Lower lobe of right lung (tissue), 2 donors: ENCODE data around the gene KLHDC4. TPM values are rescaled to one million over a fixed set of nuclear protein-coding genes. Genes with fewer than 3 reads are reported as not detected.
"Not testable (repeated sequence)": the region's sequence is repeated elsewhere in the genome, so short reads cannot be mapped to it uniquely, and the experiment has no call there.

ENCODE experiments used
- ATAC-seq, 2 donors: fragments of 200-7000 bp; cut with Tn5 transposase; one replicate each; pipeline ENCODE4 v1.9.1; 2020 to 2022; ENCODE audit warnings: mild to moderate bottlenecking in 2 of 2, moderate library complexity in 2 of 2
- DNase-seq: peaks from one replicate; pipeline ENCODE4 v3.0.0-alpha.2; 2020
- H3K27ac ChIP-seq: fragments of 200-600 bp; one replicate; pipeline ENCODE4 v1.8.0; 2022
- H3K27me3 ChIP-seq: fragments of 200-600 bp; one replicate; pipeline ENCODE4 v1.8.0; 2022; ENCODE audit warnings: low read depth
- H3K36me3 ChIP-seq: fragments of 200-600 bp; one replicate; pipeline ENCODE4 v1.8.0; 2022; ENCODE audit warnings: mild to moderate bottlenecking
- H3K4me1 ChIP-seq: fragments of 200-600 bp; one replicate; pipeline ENCODE4 v1.8.0; 2022
- H3K4me3 ChIP-seq: fragments of 200-600 bp; one replicate; pipeline ENCODE4 v1.8.0; 2022; ENCODE audit warnings: mild to moderate bottlenecking
- H3K9me3 ChIP-seq: fragments of 200-600 bp; one replicate; pipeline ENCODE4 v1.8.0; 2022
- intact Hi-C: fragments of 100-400 bp; cut with DNase I; formaldehyde crosslinking; loops from one replicate; pipeline ENCODE4 v1.11.0; 2022
- total RNA-seq: library from RNA; stranded (reverse); fragmentation: NEBNext Ultra II Directional; extraction: Animal tissue kit (Norgen Biotek cat#: 25700); gene quantifications from one replicate; pipeline ENCODE4 v1.2.1, GENCODE V29; 2021
- TF ChIP-seq, protein P1 (sequence below): fragments of 200-600 bp; IDR thresholded peaks from one replicate; pipeline ENCODE4 v1.8.0; 2022; ENCODE audit warnings: antibody characterized with exemption, mild to moderate bottlenecking
- donor health status: DM: no; HTN: yes; CAD: no; lungs with severe emphysema.

KLHDC4 gene
- total RNA-seq, 1 donor from 2014 or later, result 33.9 TPM

DNA sequence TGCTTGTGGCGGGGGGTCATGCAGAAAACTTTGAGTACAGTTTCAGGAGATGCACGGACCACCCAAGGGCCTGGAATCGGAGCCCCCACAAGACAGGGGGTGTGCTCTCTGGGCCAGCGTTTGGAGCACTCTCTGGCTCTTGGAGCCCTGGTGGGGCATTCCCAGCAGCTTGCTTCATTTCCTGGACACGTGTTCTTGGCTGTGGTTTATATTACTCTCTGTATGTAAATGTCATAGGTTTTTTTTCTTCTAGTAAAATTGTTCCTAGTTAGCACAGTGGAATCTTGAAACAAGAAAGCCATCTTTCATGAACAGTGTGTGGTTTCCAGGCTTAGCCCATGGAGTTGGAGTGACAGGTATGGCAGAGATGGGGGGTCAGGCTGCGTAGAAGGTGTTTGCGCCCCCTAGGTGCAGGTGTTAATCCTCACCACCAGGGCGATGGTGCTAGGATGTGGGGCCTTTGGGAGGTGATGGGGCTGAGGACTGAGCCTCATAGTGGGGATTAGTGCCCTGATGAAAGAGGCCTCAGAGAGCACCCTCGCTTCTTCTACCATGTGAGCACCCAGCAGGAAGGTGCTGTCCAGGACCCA is 83.7 kb downstream of the KLHDC4 start:
- Histone ChIP-seq H3K36me3 (no peaks in the 10 kb centered on the region), H3K4me1 (no peaks in the 10 kb centered on the region), H3K27me3 (peaks cover 34% of the 10 kb centered on the region), H3K9me3 (no peaks in the 10 kb centered on the region), H3K27ac (no peak overlapping the region), H3K4me3 (no peak overlapping the region)
- TF ChIP-seq, protein P1, sequence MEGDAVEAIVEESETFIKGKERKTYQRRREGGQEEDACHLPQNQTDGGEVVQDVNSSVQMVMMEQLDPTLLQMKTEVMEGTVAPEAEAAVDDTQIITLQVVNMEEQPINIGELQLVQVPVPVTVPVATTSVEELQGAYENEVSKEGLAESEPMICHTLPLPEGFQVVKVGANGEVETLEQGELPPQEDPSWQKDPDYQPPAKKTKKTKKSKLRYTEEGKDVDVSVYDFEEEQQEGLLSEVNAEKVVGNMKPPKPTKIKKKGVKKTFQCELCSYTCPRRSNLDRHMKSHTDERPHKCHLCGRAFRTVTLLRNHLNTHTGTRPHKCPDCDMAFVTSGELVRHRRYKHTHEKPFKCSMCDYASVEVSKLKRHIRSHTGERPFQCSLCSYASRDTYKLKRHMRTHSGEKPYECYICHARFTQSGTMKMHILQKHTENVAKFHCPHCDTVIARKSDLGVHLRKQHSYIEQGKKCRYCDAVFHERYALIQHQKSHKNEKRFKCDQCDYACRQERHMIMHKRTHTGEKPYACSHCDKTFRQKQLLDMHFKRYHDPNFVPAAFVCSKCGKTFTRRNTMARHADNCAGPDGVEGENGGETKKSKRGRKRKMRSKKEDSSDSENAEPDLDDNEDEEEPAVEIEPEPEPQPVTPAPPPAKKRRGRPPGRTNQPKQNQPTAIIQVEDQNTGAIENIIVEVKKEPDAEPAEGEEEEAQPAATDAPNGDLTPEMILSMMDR, result no peak
- no peak for ATAC-seq
- no peak for DNase-seq
- intact Hi-C loops, result no loop called here

DNA sequence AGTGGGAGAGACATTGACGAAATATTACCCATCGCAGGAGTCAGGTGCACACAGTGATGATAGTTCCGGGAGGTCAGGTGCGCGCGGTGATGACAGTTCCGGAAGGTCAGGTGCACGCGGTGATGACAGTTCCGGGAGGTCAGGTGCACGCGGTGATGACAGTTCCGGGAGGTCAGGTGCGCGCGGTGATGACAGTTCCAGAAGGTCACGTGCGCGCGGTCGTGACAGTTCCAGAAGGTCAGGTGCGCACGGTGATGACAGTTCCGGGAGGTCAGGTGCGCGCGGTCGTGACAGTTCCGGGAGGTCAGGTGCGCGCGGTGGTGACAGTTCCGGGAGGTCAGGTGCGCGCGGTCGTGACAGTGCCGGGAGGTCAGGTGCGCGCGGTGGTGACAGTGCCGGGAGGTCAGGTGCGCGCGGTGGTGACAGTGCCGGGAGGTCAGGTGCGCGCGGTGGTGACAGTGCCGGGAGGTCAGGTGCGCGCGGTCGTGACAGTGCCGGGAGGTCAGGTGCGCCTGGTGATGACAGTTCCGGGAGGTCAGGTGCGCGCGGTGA is 84.7 kb downstream of the KLHDC4 start:
- H3K4me1 ChIP-seq, H3K4me3 ChIP-seq, ATAC-seq, H3K9me3 ChIP-seq, DNase-seq, H3K27ac ChIP-seq, intact Hi-C loops, H3K36me3 ChIP-seq: not testable (repeated sequence)
- H3K27me3 ChIP-seq, result peaks cover 28% of the 10 kb centered on the region

DNA sequence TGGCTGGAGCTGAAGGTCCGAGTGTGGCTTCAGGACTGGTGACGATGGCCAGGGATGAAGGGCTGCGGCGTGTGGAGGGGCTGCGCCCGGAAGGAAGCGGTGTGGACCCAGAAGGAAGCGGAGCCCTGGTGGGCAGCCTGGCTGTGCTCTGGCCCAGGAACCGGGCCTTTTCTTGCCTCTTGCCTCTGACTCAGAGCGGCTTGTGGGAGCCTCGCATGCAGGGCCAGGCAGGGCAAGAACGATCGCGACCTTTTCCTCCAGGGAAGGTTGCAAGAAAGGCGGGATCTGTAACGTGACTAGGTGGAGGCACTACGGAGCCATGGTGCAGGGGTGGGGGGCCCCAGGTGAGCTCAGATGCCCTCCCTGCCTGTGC is 85.5 kb downstream of the KLHDC4 start:
- Histone ChIP-seq H3K4me1 (no peaks in the 10 kb centered on the region), H3K36me3 (no peaks in the 10 kb centered on the region), H3K27me3 (peaks cover 28% of the 10 kb centered on the region), H3K27ac (no peak overlapping the region), H3K9me3 (no peaks in the 10 kb centered on the region), H3K4me3 (no peak overlapping the region)
- TF ChIP-seq, protein P1, result no peak
- ATAC-seq (no peak), DNase-seq (no peak)
- intact Hi-C loops, result no loop called here

DNA sequence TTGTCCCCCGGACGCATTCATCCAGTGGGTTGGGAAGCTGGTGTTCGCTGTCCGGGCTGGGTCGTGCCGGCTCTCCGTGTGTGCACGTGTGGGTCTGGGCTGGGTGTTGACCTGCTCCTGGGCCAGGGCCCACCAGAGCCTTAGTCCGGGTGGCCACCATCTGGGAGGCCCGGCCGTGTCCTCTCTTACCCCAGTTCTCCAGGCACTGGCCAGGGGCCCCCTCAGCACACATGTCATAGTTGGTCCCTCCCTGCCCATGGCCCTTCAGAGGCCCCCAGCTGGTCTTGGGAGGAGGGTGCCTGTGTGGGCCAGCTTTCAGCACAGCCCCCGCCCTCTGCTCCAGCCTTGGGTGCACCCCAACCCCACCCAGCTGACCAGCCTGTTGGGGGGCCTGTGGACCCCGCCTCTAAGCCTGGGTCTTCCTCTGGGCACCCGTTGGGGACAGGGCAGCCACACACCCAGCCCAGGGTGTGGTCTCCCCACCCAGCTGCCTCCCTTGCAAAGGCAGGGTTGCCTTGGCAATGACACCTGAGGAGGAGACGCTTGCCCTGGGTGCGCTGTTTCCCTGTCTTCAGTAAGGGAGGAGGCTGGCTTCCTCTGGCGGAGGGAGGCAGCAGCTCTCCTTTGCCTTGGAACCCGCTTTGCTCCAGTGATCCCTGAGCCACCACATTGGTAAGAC is 86.1 kb downstream of the KLHDC4 start:
- H3K4me1 ChIP-seq, result no peaks in the 10 kb centered on the region
- intact Hi-C loops, result no loop called here
- H3K4me3 ChIP-seq, result no peak overlapping the region
- H3K27me3 ChIP-seq, result peaks cover 24% of the 10 kb centered on the region
- H3K36me3 ChIP-seq, result no peaks in the 10 kb centered on the region
- H3K9me3 ChIP-seq, result no peaks in the 10 kb centered on the region
- DNase-seq (no peak), ATAC-seq (peak; percentile 10 to 18)
- TF ChIP-seq, protein P1, result no peak
- no peak overlapping the region for H3K27ac ChIP-seq

DNA sequence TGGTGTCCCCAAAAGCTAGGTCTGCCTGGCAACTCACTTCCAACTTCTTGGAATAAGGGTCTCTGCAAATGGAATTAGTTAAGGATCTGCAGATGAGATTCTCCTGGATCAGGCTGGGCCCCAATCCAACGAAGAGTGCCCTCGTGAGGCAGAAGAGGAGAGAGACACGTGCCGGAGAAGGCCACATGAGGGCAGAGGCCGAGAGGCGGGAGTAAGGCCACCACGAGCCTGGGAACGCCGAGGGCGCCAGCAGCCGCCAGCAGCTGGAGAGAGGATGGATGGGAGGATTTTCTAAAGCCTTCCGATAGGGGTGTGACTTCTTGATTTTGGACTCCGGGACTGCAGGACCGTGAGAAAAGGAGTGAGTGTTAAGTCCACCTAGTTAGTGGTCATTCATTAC is 87.2 kb downstream of the KLHDC4 start:
- no peak for ATAC-seq
- H3K36me3 ChIP-seq, result no peaks in the 10 kb centered on the region
- no peaks in the 10 kb centered on the region for H3K4me1 ChIP-seq
- no peak for DNase-seq
- intact Hi-C loops, result no loop called here
- H3K27me3 ChIP-seq, result peaks cover 15% of the 10 kb centered on the region
- no peak overlapping the region for H3K4me3 ChIP-seq
- H3K27ac ChIP-seq, result no peak overlapping the region
- no peaks in the 10 kb centered on the region for H3K9me3 ChIP-seq
- TF ChIP-seq, protein P1, result no peak

DNA sequence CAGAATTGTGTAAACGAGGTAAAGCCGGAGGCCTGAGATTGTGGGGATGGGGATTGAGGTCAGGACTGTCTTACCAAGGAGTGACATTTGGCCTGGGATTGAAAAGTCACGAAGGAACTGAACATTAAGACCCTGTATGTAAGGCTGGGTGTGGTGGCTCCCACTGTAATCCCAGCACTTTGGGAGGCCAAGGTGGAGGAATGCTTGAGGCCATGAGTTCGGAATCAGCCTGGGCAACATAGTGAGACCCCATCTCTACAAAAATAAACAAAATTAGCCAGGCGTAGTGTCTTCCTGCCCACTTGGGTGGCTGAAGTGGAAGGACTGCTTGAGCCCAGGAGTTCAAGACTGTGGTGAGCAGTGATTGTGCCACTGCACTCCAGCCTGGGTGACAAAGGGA is 88.0 kb downstream of the KLHDC4 start:
- H3K9me3 ChIP-seq, result no peaks in the 10 kb centered on the region
- H3K36me3 ChIP-seq, result no peaks in the 10 kb centered on the region
- H3K27ac ChIP-seq, result no peak overlapping the region
- no peak overlapping the region for H3K4me3 ChIP-seq
- TF ChIP-seq, protein P1, result no peak
- DNase-seq, result no peak
- peaks cover 11% of the 10 kb centered on the region for H3K27me3 ChIP-seq
- intact Hi-C loops, result no loop called here
- no peaks in the 10 kb centered on the region for H3K4me1 ChIP-seq
- no peak for ATAC-seq
